ENCODE data around the gene KCTD17. TPM values are rescaled to one million over a fixed set of nuclear protein-coding genes. Genes with fewer than 3 reads are reported as not detected.

The KCTD17 gene
- total RNA-seq, 1 experiment from 2014 or later, result 11.7 TPM

DNA sequence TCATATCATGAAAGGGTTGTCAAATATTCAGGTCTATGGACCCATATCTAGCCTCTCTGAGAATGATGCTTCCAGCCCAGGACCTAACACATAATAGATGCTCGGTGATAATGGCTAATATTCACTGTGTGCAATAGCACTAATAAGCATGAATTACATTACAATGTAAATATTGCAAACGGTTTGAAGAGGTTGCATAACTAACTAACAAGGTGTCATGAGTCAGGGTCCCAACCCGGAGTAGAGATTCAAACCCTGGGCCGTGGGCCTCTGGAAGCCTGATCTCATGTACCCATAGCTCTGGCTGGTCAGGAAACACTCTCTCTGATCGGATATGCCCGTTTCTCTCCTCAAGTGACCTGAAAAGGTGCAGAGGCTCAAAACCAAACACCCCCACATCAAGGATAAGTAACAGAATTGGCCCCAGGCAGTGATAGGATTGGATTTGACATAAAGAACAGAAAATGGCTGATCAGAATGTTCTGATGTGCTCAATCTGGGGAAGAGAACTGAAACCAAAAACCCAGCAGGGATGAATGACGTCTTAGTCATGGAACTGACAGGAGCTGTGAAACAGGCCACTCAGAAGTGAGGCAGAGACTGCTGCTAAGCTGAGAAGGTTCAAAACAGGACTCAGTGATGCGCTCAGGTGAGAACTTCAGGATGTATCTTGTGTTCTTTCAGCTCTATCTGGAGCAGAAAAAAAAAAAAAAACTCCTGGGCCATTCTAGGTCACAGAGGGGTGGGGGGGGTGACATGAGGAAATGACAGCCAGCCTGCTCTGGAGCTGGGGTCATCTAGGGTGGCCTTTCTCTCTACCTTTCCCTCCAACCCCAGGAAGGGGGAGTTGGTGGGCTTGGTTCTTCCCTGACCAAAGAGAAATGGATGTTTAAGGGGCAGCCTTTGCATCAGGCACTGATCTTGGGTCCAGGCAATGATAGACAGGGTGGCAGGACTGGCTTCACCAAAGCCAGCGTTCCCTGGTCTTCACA, 6.6 kb upstream of the KCTD17 start:
- Mint-ChIP-seq H3K27ac (ENCODE audit: low read depth, unreplicated experiment) (no peak overlapping the region), H3K27me3 (ENCODE audit: insufficient read depth, unreplicated experiment) (no peaks in the 10 kb centered on the region), H3K36me3 (ENCODE audit: insufficient read depth, unreplicated experiment) (no peaks in the 10 kb centered on the region), H3K9me3 (ENCODE audit: unreplicated experiment) (no peaks in the 10 kb centered on the region), H3K4me3 (ENCODE audit: unreplicated experiment) (no peak overlapping the region), H3K4me1 (ENCODE audit: insufficient read depth, unreplicated experiment) (peaks cover 7% of the 10 kb centered on the region)
- no peak for DNase-seq (ENCODE audit: unreplicated experiment)
- intact Hi-C loops (cut with micrococcal nuclease), result loop anchor here (1.0 to 5.0 kb wide), 6 partner anchors 59 to 503 kb away; no protein-coding TSS in a partner anchor
- no peak for TF ChIP-seq CTCF (IDR thresholded peaks at IDR 0.05; ENCODE audit: unreplicated experiment)
- no TSS peak for BruUV-seq (replicated peaks)
- POLR2A ChIA-PET, result interaction anchor here (2.5 to 3.2 kb wide), 2 partner anchors 13 to 26 kb away, joined by 8 to 18 read pairs; partner anchors contain the start of genes MPST and TST
- CTCF ChIA-PET, result interaction anchor here (0.7 to 3.3 kb wide), 25 partner anchors 8 to 497 kb away, joined by 3 to 24 read pairs (median 5); no protein-coding TSS in a partner anchor

DNA sequence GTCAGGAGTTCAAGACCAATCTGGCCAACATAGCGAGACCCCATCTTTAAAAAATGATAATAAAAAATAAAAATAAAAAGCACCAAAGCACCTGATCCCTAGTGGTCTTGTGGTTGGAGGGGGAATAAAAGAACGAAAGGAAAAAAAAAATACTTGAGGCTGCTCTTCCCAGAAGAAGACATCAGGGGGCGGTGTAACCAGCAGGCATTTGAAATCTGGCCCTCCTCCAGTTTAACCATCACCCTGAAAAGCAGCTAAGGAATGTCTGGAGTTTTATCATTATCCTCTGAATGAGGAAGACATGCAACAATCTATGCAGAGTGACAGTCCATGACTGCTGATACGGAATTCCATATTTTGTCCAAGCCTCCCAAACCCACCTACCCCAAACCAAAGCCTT, 5.6 kb upstream of the KCTD17 start:
- BruUV-seq (replicated peaks), result no TSS peak
- no peaks in the 10 kb centered on the region for H3K27me3 Mint-ChIP-seq (ENCODE audit: insufficient read depth, unreplicated experiment)
- no peak overlapping the region for H3K27ac Mint-ChIP-seq (ENCODE audit: low read depth, unreplicated experiment)
- intact Hi-C loops (cut with micrococcal nuclease), result loop anchor here (2.0 kb wide), 3 partner anchors 67 to 189 kb away; no protein-coding TSS in a partner anchor
- H3K4me1 Mint-ChIP-seq (ENCODE audit: insufficient read depth, unreplicated experiment), result peaks cover 2% of the 10 kb centered on the region
- peak; percentile 31 for DNase-seq (ENCODE audit: unreplicated experiment)
- ChIA-PET CTCF (interaction anchor here (0.6 to 2.0 kb wide), 7 partner anchors 18 to 498 kb away, joined by 3 to 5 read pairs (median 4); no protein-coding TSS in a partner anchor), POLR2A (no interaction called here)
- peak; percentile 44 for TF ChIP-seq CTCF (IDR thresholded peaks at IDR 0.05; ENCODE audit: unreplicated experiment)
- H3K4me3 Mint-ChIP-seq (ENCODE audit: unreplicated experiment), result no peak overlapping the region
- no peaks in the 10 kb centered on the region for H3K36me3 Mint-ChIP-seq (ENCODE audit: insufficient read depth, unreplicated experiment)
- H3K9me3 Mint-ChIP-seq (ENCODE audit: unreplicated experiment), result no peaks in the 10 kb centered on the region

DNA sequence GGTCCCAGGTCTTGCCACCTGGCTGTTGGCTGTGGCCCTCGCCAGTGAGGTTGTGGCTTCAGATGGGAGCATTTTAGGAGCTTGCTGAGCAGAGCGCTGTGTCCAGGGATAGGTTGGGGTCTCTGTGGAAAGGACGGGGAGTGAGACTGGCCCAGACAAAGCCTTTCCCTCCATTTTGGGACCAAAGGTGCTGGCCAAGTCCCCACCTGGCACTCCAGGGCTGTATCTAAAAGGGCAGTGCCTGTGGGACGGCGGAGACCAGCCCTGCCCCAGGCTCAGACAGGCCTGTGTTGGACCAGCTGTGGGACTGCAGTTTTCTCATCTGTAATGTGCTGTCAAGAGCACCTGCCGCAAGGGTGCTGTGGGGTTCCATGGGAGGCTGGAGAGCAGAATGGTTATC, 5.0 kb upstream of the KCTD17 start:
- CTCF ChIA-PET, result interaction anchor here (0.6 to 2.0 kb wide), 5 partner anchors 18 to 499 kb away, joined by 3 to 5 read pairs (median 3); no protein-coding TSS in a partner anchor
- intact Hi-C loops (cut with micrococcal nuclease), result no loop called here
- no peaks in the 10 kb centered on the region for H3K9me3 Mint-ChIP-seq (ENCODE audit: unreplicated experiment)

More for the DNA sequence above, 5.0 kb upstream of the KCTD17 start:
- Mint-ChIP-seq H3K4me3 (ENCODE audit: unreplicated experiment) (no peak overlapping the region), H3K27me3 (ENCODE audit: insufficient read depth, unreplicated experiment) (no peaks in the 10 kb centered on the region), H3K27ac (ENCODE audit: low read depth, unreplicated experiment) (no peak overlapping the region), H3K4me1 (ENCODE audit: insufficient read depth, unreplicated experiment) (no peaks in the 10 kb centered on the region), H3K36me3 (ENCODE audit: insufficient read depth, unreplicated experiment) (no peaks in the 10 kb centered on the region)
- no TSS peak for BruUV-seq (replicated peaks)
- DNase-seq (ENCODE audit: unreplicated experiment), result no peak
- POLR2A ChIA-PET, result interaction anchor here (0.6 kb wide), 1 partner anchor 365 kb away, joined by 6 read pairs; no protein-coding TSS in a partner anchor
- no peak for TF ChIP-seq CTCF (IDR thresholded peaks at IDR 0.05; ENCODE audit: unreplicated experiment)
